ENCODE results near the gene LRFN2.

LRFN2 gene

DNA sequence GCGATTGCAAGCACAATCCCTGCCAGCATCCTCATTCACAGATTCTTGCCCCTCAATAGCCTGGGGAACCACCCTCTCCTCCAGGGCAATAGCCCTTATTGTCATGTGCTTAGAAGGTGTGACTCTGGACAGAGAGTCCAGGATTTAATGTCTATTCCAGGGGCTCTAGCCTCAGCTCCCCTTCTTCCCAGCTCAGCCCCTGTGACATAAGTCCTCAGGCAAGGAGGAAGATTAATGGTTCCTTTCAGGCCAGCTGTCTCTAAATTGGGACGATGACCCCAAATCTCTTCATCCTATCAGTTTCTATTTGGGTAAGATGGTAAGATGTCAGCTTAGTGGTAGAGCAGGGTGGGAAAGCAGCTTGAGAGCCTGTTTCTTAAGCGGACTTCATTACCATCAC is 8.1 kb downstream of the LRFN2 start:
- TF ChIP-seq ZFX (IDR thresholded peaks at IDR 0.05; ENCODE audit: borderline replicate concordance): no peak
- TF ChIP-seq, protein P1, sequence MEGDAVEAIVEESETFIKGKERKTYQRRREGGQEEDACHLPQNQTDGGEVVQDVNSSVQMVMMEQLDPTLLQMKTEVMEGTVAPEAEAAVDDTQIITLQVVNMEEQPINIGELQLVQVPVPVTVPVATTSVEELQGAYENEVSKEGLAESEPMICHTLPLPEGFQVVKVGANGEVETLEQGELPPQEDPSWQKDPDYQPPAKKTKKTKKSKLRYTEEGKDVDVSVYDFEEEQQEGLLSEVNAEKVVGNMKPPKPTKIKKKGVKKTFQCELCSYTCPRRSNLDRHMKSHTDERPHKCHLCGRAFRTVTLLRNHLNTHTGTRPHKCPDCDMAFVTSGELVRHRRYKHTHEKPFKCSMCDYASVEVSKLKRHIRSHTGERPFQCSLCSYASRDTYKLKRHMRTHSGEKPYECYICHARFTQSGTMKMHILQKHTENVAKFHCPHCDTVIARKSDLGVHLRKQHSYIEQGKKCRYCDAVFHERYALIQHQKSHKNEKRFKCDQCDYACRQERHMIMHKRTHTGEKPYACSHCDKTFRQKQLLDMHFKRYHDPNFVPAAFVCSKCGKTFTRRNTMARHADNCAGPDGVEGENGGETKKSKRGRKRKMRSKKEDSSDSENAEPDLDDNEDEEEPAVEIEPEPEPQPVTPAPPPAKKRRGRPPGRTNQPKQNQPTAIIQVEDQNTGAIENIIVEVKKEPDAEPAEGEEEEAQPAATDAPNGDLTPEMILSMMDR (IDR thresholded peaks at IDR 0.05): no peak

DNA sequence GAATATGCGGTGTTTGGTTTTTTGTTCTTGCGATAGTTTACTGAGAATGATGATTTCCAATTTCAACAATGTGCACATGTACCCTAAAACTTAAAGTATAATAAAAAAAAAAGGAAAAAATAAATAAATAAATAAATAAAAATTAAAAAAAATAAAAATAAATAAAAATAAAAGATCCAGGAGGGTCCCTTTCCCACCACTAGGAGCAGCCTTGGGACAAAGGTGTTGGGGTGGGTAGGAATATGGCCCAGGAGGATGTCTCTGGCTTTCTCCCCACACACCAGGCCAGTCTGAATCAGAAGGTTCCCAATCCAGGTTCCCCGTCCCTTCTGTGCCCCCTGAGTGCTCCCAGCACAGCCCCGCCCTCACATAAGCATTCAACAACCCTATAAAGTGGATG is 9.5 kb downstream of the LRFN2 start:
- no peak overlapping the region for H3K27ac ChIP-seq
- TF ChIP-seq, protein P1 (IDR thresholded peaks at IDR 0.05): no peak
- TF ChIP-seq ZFX (IDR thresholded peaks at IDR 0.05; ENCODE audit: borderline replicate concordance): no peak

More for the DNA sequence above, 8.1 kb downstream of the LRFN2 start:
- no peak overlapping the region for H3K27ac ChIP-seq

DNA sequence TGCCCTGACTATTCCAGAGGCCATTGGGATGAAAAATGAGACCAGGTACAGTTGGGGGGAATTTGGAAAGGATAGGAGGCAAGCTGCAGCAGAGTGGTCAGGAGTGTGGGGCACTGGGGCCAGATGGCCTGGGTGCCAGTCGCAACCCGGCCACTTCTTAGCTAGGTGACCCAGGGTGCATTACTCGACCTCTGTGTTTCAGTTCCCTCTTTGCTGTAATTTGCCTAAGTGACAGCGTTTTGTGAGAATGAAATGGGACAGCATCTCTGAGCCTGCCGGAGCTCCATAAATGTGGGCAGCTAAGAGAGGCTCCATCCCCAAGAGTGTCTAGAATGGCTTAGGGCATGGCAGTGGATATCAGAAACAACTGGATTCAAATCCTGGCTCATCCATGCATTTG is 13.9 kb downstream of the LRFN2 start:
- TF ChIP-seq ZFX (IDR thresholded peaks at IDR 0.05; ENCODE audit: borderline replicate concordance): no peak
- TF ChIP-seq, protein P1 (IDR thresholded peaks at IDR 0.05): no peak
- no peak overlapping the region for H3K27ac ChIP-seq

DNA sequence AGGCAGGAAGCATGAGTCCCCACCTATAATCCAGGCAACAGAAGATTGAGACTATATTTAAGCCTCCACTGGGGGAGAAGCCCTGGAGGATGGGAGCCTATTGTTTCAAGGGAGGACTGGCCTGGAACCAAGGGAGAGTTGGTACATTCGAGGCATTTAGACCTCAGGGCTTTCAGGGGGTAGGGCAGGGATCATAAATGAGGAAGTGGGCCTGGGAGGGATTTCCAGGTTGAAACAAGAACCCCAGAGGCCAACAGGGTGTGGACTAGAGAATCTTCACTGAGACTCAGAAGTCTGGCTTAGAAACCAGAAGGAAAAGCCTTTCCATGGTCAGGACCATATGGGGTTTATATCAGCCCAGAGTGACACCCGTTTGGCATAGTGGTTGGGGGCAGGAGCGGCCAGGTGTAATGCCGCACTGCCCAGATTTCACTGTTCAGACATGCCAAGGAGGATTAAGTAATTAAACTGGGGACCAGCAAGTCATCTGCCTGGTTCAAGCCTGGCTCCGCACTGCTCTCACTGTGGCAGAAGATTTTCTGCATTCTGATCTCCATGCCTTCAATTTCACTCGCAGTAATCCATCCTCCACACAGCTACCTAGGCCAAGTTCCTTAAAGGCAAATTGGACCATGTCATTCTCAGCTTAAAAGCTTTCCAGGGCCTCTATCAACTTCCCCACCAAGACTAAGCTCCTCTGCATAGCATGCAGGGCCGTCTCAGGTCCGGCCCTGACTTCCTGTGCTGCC is 17.8 kb downstream of the LRFN2 start:
- TF ChIP-seq, protein P1 (IDR thresholded peaks at IDR 0.05): no peak
- no peak for TF ChIP-seq ZFX (IDR thresholded peaks at IDR 0.05; ENCODE audit: borderline replicate concordance)
- no peak overlapping the region for H3K27ac ChIP-seq

DNA sequence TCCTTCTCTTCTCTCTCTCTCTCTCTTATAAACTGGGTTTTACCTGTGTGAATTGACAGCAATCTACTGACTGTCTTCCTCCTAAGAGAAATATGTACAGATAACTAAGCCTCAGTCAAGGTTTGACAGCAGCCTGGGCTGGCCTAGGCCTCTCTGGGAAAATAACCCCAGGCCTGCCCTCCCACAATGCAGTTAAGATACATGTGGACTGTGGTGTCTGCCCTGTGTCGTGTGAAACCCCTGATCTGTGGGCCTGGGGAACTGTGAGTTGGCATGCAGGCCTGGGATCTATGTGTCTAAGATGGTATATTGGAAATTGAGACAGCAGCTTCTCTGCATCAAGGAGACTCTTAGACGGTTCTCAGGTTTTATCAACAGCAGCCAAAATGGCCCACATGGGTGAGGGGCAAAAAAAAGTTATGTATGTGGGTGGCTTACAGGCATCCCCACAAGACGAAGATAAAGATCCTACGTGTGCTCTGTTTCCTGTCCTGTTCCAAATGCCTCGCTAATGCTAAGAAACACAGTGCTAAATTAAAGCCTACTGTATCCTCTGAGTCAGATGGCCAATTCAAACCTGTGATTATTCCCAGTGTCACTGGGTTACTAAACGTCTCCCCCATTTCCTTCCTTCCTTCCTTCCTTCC is 19.0 kb downstream of the LRFN2 start:
- no peak for TF ChIP-seq ZFX (IDR thresholded peaks at IDR 0.05; ENCODE audit: borderline replicate concordance)
- TF ChIP-seq, protein P1 (IDR thresholded peaks at IDR 0.05): no peak
- H3K27ac ChIP-seq: no peak overlapping the region

DNA sequence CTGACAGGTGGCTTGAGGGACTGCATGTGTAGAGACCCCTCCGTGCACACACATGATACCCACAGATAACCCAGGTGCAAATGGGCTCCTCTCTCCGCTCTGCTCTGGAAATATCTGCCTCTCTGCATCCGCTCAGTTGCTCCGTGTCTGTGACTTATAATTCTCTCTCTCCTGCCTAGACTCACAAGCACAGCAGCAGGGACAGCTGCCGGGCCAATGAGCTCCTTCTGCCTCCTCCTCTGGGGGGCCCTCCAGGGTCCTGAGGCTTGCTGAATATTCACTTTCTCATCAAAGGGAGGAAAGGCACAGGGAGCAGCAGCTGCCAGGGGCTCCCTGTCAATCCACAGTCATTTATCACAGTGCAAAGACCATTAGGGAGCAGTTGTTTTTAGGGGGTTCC is 24.1 kb downstream of the LRFN2 start:
- TF ChIP-seq, protein P1 (IDR thresholded peaks at IDR 0.05): no peak
- no peak for TF ChIP-seq ZFX (IDR thresholded peaks at IDR 0.05; ENCODE audit: borderline replicate concordance)
- no peak overlapping the region for H3K27ac ChIP-seq

DNA sequence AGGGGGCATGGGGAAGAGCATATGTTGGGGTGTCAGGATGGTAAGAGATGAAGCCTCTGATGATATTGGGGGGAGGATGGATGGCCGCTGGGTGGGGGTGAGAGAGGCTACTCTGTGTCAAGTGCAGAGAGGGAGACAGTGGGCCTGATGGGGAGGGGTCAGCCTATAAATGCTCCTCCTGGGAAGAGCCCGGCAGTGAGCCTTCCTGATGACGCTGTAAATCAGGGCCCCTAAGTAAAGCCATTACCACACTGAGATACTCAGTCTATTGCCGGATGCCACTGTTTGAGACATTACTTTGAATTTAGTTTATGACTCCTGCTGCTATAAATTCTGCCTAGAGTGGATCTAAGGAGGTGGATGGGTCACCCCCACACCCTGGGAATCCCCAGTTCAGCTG is 28.1 kb downstream of the LRFN2 start:
- TF ChIP-seq ZFX (IDR thresholded peaks at IDR 0.05; ENCODE audit: borderline replicate concordance): no peak
- TF ChIP-seq, protein P1 (IDR thresholded peaks at IDR 0.05): no peak
- no peak overlapping the region for H3K27ac ChIP-seq

Measured in 22Rv1 (cell line).